HepG2 (cell line): ENCODE results near the gene GJC2. TPM values are rescaled to one million over a fixed set of nuclear protein-coding genes. Genes with fewer than 3 reads are reported as not detected.

Experiments
- ATAC-seq: fragments of 200-7000 bp; cut with Tn5 transposase; 3 replicates; pipeline ENCODE4 v1.9.1; 2020; ENCODE audit warnings: mild to moderate bottlenecking, moderate library complexity
- BruUV-seq: library from RNA; stranded (reverse); fragments of 400-500 nt; replicated peaks from 2 replicates; lab custom pipeline; 2021; lab: Mats Ljungman, UMichigan
- CTCF ChIA-PET: fragments of 300-600 bp; formaldehyde crosslinking; extraction: SDS; loops from one replicate; lab custom pipeline; 2021; ENCODE audit warnings: low total read pairs, inconsistent platforms, low intra/inter-chr PET ratio; lab: Yijun Ruan, JAX
- POLR2A ChIA-PET: fragments of 350-600 bp; sonication (Branson Sonifier 250); formaldehyde crosslinking; loops from one replicate; lab custom pipeline; 2020; ENCODE audit warnings: antibody characterized with exemption, inconsistent platforms; lab: Yijun Ruan, JAX
- DNase-seq: peaks from one replicate; pipeline ENCODE4 v3.0.0-alpha.2; 2015; ENCODE audit warnings: low spot score
- FAIRE-seq: peaks from 3 replicates; lab custom pipeline; 2011; peaks lifted over from hg19 to GRCh38; lab: Jason Lieb, UNC
- H2AFZ ChIP-seq: one replicate; pipeline ENCODE4 v1.6.1; 2011; ENCODE audit warnings: low read length, inconsistent platforms
- H3K27ac ChIP-seq: fragments of 300-600 bp; 3 replicates; pipeline ENCODE4 v1.8.0; 2011; ENCODE audit warnings: mixed run types, mild to moderate bottlenecking, mixed read lengths, low read length, inconsistent platforms; ENCODE audit not compliant: insufficient read depth; ENCODE audit errors: extremely low read length
- H3K27me3 ChIP-seq, 2 experiments: fragments of 200-600 bp in 1 of 2; 2 replicates in 1 of 2; 3 replicates in 1 of 2; pipeline versions ENCODE4 v1.6.0 to v1.8.0; 2011; ENCODE audit warnings: low read length in 2 of 2, mild to moderate bottlenecking in 2 of 2, moderate library complexity in 2 of 2, inconsistent platforms in 1 of 2; ENCODE audit not compliant: insufficient read depth in 2 of 2, control insufficient read depth in 1 of 2
- H3K36me3 ChIP-seq, 2 experiments: fragments of 200-600 bp in 1 of 2; replicated peaks in 1 of 2; 2 replicates in 1 of 2; 3 replicates in 1 of 2; pipeline versions ENCODE4 v1.5.1 to v1.8.0; 2011; ENCODE audit warnings: low read length in 2 of 2, inconsistent platforms in 1 of 2; ENCODE audit not compliant: insufficient read depth in 2 of 2, control insufficient read depth in 1 of 2
- H3K4me1 ChIP-seq: 2 replicates; pipeline ENCODE4 v1.5.1; 2012; ENCODE audit warnings: low read length, inconsistent platforms; ENCODE audit not compliant: insufficient read depth
- H3K4me2 ChIP-seq: 2 replicates; pipeline ENCODE4 v1.6.0; 2011; ENCODE audit warnings: low read depth, low read length, inconsistent platforms
- H3K4me3 ChIP-seq, 3 experiments: fragments of 200-600 bp in 1 of 3; sonication (generic), shearing (Covaris generic) in 1 of 3; replicated peaks in 1 of 3; 2 replicates each; pipeline ENCODE4 v1.5.1; 2011 to 2016; ENCODE audit warnings: low read length in 3 of 3, inconsistent platforms in 2 of 3, low read depth in 2 of 3, mild to moderate bottlenecking in 2 of 3, control low read depth in 1 of 3, mixed read lengths in 1 of 3; ENCODE audit not compliant: insufficient read depth in 1 of 3
- H3K79me2 ChIP-seq: one replicate; pipeline ENCODE4 v1.6.1; 2011; ENCODE audit warnings: low read length, inconsistent platforms; ENCODE audit not compliant: insufficient read depth
- H3K9ac ChIP-seq: 2 replicates; pipeline ENCODE4 v1.6.0; 2011; ENCODE audit warnings: mild to moderate bottlenecking, low read depth, low read length, inconsistent platforms; ENCODE audit not compliant: insufficient read depth
- H3K9me3 ChIP-seq: 2 replicates; pipeline ENCODE4 v1.5.1; 2012; ENCODE audit warnings: mild to moderate bottlenecking, low read length
- H4K20me1 ChIP-seq: 2 replicates; pipeline ENCODE4 v1.6.0; 2011; ENCODE audit warnings: inconsistent platforms, mild to moderate bottlenecking, low read length, moderate library complexity; ENCODE audit not compliant: insufficient read depth
- CREM ChIP-seq, 2 experiments: sonication (generic) in 1 of 2; formaldehyde crosslinking in 1 of 2; IDR thresholded peaks; 2 replicates each; pipeline versions ENCODE4 v1.4.0 to v1.6.1; 2016 to 2020; ENCODE audit warnings: antibody characterized with exemption in 1 of 2, mild to moderate bottlenecking in 1 of 2, missing genetic modification reagents in 1 of 2
- FOXJ3 ChIP-seq: sonication (generic); formaldehyde crosslinking; IDR thresholded peaks from 2 replicates; pipeline ENCODE4 v1.4.0; 2020; ENCODE audit warnings: missing genetic modification reagents, mild to moderate bottlenecking, borderline replicate concordance
- KDM2A ChIP-seq: sonication (generic); formaldehyde crosslinking; IDR thresholded peaks from 2 replicates; pipeline ENCODE4 v1.4.0; 2020; ENCODE audit warnings: low read depth, missing genetic modification reagents, borderline replicate concordance
- KLF6 ChIP-seq: IDR thresholded peaks from 2 replicates; pipeline ENCODE4 v1.8.0; 2016; ENCODE audit warnings: missing biosample characterization, missing genetic modification reagents
- NPAS2 ChIP-seq: sonication (generic); formaldehyde crosslinking; IDR thresholded peaks from 2 replicates; pipeline ENCODE4 v1.8.0; 2022; ENCODE audit warnings: mild to moderate bottlenecking, missing genetic modification reagents, borderline replicate concordance
- POLR2A ChIP-seq, 2 experiments: IDR thresholded peaks; 2 replicates each; pipeline ENCODE4 v1.6.1; 2011; ENCODE audit warnings: low read depth in 2 of 2, low read length in 2 of 2, mild to moderate bottlenecking in 1 of 2, moderate library complexity in 1 of 2; ENCODE audit not compliant: insufficient read depth in 1 of 2
- SCMH1 ChIP-seq: sonication (generic); formaldehyde crosslinking; IDR thresholded peaks from 2 replicates; pipeline ENCODE4 v1.9.0; 2021; ENCODE audit warnings: missing genetic modification reagents, mild to moderate bottlenecking, borderline replicate concordance
- TCF7 ChIP-seq: sonication (generic); IDR thresholded peaks from 2 replicates; pipeline ENCODE4 v1.6.1; 2016; ENCODE audit warnings: antibody characterized with exemption, low read depth
- WGBS: methylation state at CpG from one replicate; pipeline ENCODE4 v1.1.6; 2017; ENCODE audit warnings: low lambda C conversion rate; 5-methylcytosine and 5-hydroxymethylcytosine counted together
- in situ Hi-C: cut with HindIII; loops from 2 replicates; pipeline ENCODE4 v1.10.0; 2017; ENCODE audit warnings: low pct_unique_long_range_greater_than_20kb; ENCODE audit not compliant: extremely low pct_ligation_motif_present
- intact Hi-C: fragments of 100-400 bp; cut with micrococcal nuclease; formaldehyde crosslinking; loops from one replicate; pipeline ENCODE4 v1.10.0; 2022; ENCODE audit not compliant: unreplicated experiment
- polyA plus RNA-seq, 8 experiments: library from polyadenylated mRNA; depleted of rRNA in 3 of 8; stranded (reverse) in 7 of 8; unstranded in 1 of 8; fragments of >200 nt; fragmentation: Illumina TruSeq in 4 of 8; extraction: Trizol in 4 of 8; gene quantifications; 2 replicates each; pipeline versions ENCODE4 v1.2.1 to v1.2.3, GENCODE V29; 2011 to 2016; ENCODE audit warnings: low read depth in 4 of 8, missing spikeins in 1 of 8, mixed read lengths in 1 of 8; ENCODE audit not compliant: insufficient read depth in 1 of 8
- total RNA-seq, 5 experiments: library from RNA; depleted of rRNA; stranded (reverse); fragments of >200 nt; fragmentation: Illumina TruSeq; extraction: Trizol; gene quantifications; 2 replicates each; pipeline ENCODE4 v1.2.3, GENCODE V29; 2016; ENCODE audit warnings: low read depth in 1 of 5
- TF ChIP-seq, protein P1 (sequence below): sonication (generic); formaldehyde crosslinking; IDR thresholded peaks from 2 replicates; pipeline ENCODE4 v1.8.1; 2023; ENCODE audit warnings: mild to moderate bottlenecking, moderate library complexity, missing genetic modification reagents
- TF ChIP-seq, protein P2 (sequence below): sonication (generic); formaldehyde crosslinking; conservative IDR thresholded peaks from 2 replicates; pipeline ENCODE4 v1.4.0; 2020; ENCODE audit warnings: mild to moderate bottlenecking, missing genetic modification reagents, moderate library complexity
- TF ChIP-seq, protein P3 (sequence below): sonication (generic); formaldehyde crosslinking; IDR thresholded peaks from 2 replicates; pipeline ENCODE4 v1.4.0; 2020; ENCODE audit warnings: missing genetic modification reagents
- TF ChIP-seq, protein P4 (sequence below): sonication (generic); formaldehyde crosslinking; IDR thresholded peaks from 2 replicates; pipeline ENCODE4 v1.4.0; 2020; ENCODE audit warnings: missing genetic modification reagents

Gene GJC2
- total and polyA plus RNA-seq, 2 of the 13 experiments (the other 11 are each of a cell fraction or from before 2014, with no cell fraction given) = 1.6 to 3.8 TPM

DNA sequence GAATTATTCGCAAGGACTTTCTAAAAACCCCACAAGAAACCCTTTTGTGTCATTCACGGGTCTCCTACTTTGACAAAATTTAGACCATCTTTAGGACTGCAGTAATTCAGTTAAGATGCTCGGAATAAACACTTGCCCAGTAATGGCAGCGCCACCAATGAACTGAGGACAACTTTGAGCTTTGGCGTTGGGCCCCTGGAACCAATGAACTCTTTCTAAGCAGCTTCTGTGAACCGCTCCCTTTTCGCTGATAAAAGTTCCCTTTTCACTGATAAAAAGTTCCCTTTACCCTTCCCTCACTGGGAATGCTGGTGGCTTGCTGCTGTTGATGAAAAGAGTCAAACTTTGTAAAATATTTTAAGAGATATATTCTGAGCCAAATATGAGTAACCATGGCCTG, 39.2 kb upstream of the GJC2 start:
- peak overlapping the region; percentile 73 for H3K4me2 ChIP-seq
- in situ Hi-C loops (no loop called here), intact Hi-C loops (loop anchor here (2.0 kb wide), 1 partner anchor 30 kb away; the partner anchor contains the start of gene GUK1)
- no peak overlapping the region for H2AFZ ChIP-seq
- BruUV-seq = TSS peak; percentile 75
- ATAC-seq (peak; percentile 2; the same call in 1 of the 3 replicates), FAIRE-seq (no peak), DNase-seq (no peak)
- peak overlapping the region; percentile 97 for H3K9ac ChIP-seq
- H4K20me1 ChIP-seq = no peaks in the 10 kb centered on the region
- H3K9me3 ChIP-seq = no peaks in the 10 kb centered on the region
- peak overlapping the region; percentile 90 to 99 (median 97); a peak in 5 of 6 replicates for H3K4me3 ChIP-seq
- ChIA-PET POLR2A (interaction anchor here (0.6 to 2.1 kb wide), 10 partner anchors 11 to 111 kb away, joined by 4 to 38 read pairs (median 6); partner anchors contain the start of genes ARF1 and IBA57), CTCF (no interaction called here)
- H3K27me3 ChIP-seq = no peaks in the 10 kb centered on the region; a peak in 1 of 5 replicates
- H3K27ac ChIP-seq = peak overlapping the region; percentile 90
- H3K4me1 ChIP-seq = peaks cover 44% of the 10 kb centered on the region
- 11% methylated on average over 6 of the region's 7 CpGs for WGBS
- peaks cover 18% of the 10 kb centered on the region for H3K79me2 ChIP-seq
- H3K36me3 ChIP-seq = peaks cover 2 to 7% of the 10 kb centered on the region in 2 experiments; a peak in 2 of 5 replicates
- TF ChIP-seq, protein P1, sequence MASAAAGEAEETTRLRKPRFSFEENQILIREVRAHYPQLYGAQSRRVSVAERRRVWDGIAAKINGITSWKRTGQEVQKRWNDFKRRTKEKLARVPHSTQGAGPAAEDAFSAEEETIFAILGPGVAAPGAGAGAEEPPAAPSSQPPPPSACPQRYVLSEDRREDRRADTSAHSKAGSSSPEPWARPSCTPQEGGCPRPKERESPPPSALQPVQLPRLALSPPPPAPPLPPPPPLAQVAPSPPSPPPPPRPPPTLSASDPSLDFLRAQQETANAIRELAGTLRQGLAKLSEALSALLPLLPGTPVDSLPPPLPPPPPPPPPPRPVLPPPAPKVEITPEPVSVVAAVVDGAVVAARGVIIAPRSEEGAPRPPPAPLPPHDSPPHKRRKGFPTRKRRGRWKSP = peak; percentile 23; the same call in 1 of the 2 replicates
- TF ChIP-seq CREM (IDR thresholded peaks at IDR 0.05) = 0 out of 2 replicates have a peak, but pooled peaks have one; percentile 12
- no peak for TF ChIP-seq CREM (CRISPR knock-in tag; IDR thresholded peaks at IDR 0.05)
- TF ChIP-seq, protein P2, sequence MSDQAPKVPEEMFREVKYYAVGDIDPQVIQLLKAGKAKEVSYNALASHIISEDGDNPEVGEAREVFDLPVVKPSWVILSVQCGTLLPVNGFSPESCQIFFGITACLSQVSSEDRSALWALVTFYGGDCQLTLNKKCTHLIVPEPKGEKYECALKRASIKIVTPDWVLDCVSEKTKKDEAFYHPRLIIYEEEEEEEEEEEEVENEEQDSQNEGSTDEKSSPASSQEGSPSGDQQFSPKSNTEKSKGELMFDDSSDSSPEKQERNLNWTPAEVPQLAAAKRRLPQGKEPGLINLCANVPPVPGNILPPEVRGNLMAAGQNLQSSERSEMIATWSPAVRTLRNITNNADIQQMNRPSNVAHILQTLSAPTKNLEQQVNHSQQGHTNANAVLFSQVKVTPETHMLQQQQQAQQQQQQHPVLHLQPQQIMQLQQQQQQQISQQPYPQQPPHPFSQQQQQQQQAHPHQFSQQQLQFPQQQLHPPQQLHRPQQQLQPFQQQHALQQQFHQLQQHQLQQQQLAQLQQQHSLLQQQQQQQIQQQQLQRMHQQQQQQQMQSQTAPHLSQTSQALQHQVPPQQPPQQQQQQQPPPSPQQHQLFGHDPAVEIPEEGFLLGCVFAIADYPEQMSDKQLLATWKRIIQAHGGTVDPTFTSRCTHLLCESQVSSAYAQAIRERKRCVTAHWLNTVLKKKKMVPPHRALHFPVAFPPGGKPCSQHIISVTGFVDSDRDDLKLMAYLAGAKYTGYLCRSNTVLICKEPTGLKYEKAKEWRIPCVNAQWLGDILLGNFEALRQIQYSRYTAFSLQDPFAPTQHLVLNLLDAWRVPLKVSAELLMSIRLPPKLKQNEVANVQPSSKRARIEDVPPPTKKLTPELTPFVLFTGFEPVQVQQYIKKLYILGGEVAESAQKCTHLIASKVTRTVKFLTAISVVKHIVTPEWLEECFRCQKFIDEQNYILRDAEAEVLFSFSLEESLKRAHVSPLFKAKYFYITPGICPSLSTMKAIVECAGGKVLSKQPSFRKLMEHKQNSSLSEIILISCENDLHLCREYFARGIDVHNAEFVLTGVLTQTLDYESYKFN (CRISPR knock-in tag) = 0 out of 2 replicates have a peak, but pooled peaks have one; percentile 8
- TF ChIP-seq NPAS2 (CRISPR knock-in tag) = no peak
- TF ChIP-seq, protein P3, sequence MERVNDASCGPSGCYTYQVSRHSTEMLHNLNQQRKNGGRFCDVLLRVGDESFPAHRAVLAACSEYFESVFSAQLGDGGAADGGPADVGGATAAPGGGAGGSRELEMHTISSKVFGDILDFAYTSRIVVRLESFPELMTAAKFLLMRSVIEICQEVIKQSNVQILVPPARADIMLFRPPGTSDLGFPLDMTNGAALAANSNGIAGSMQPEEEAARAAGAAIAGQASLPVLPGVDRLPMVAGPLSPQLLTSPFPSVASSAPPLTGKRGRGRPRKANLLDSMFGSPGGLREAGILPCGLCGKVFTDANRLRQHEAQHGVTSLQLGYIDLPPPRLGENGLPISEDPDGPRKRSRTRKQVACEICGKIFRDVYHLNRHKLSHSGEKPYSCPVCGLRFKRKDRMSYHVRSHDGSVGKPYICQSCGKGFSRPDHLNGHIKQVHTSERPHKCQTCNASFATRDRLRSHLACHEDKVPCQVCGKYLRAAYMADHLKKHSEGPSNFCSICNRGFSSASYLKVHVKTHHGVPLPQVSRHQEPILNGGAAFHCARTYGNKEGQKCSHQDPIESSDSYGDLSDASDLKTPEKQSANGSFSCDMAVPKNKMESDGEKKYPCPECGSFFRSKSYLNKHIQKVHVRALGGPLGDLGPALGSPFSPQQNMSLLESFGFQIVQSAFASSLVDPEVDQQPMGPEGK = no peak
- TF ChIP-seq KDM2A (CRISPR knock-in tag) = 0 out of 2 replicates have a peak, but pooled peaks have one; percentile 10
- 0 out of 4 replicates have a peak, but pooled peaks of 1 of the 2 experiments have one; percentile 21 for TF ChIP-seq POLR2A (IDR thresholded peaks at IDR 0.05; ENCODE audit: insufficient read depth in 1 of 2, low read depth in 2 of 2, low read length in 2 of 2)
- no peak for TF ChIP-seq KLF6 (CRISPR knock-in tag)
- 0 out of 2 replicates have a peak, but pooled peaks have one; percentile 11 for TF ChIP-seq FOXJ3 (CRISPR knock-in tag)
- TF ChIP-seq TCF7 = no peak
- TF ChIP-seq, protein P4, sequence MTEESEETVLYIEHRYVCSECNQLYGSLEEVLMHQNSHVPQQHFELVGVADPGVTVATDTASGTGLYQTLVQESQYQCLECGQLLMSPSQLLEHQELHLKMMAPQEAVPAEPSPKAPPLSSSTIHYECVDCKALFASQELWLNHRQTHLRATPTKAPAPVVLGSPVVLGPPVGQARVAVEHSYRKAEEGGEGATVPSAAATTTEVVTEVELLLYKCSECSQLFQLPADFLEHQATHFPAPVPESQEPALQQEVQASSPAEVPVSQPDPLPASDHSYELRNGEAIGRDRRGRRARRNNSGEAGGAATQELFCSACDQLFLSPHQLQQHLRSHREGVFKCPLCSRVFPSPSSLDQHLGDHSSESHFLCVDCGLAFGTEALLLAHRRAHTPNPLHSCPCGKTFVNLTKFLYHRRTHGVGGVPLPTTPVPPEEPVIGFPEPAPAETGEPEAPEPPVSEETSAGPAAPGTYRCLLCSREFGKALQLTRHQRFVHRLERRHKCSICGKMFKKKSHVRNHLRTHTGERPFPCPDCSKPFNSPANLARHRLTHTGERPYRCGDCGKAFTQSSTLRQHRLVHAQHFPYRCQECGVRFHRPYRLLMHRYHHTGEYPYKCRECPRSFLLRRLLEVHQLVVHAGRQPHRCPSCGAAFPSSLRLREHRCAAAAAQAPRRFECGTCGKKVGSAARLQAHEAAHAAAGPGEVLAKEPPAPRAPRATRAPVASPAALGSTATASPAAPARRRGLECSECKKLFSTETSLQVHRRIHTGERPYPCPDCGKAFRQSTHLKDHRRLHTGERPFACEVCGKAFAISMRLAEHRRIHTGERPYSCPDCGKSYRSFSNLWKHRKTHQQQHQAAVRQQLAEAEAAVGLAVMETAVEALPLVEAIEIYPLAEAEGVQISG (CRISPR knock-in tag) = 0 out of 2 replicates have a peak, but pooled peaks have one; percentile 8
- no peak for TF ChIP-seq SCMH1
